Loucy (cell line): ENCODE measurements around the gene ADGRL2.

Experiments
- H2AFZ ChIP-seq: fragments of 200-600 bp; sonication (generic); 2 replicates; pipeline ENCODE4 v1.6.0; 2016; ENCODE audit warnings: antibody characterized with exemption, mild to moderate bottlenecking, low read length, moderate library complexity
- H3F3A ChIP-seq: fragments of 200-600 bp; 2 replicates; pipeline ENCODE4 v1.6.0; 2016; ENCODE audit warnings: antibody characterized with exemption, low read depth, mild to moderate bottlenecking
- H3K27me3 ChIP-seq: fragments of 200-600 bp; sonication (generic); 2 replicates; pipeline ENCODE4 v1.6.1; 2014; ENCODE audit warnings: low read length, mild to moderate bottlenecking; ENCODE audit not compliant: insufficient read depth, poor library complexity, severe bottlenecking
- H3K36me3 ChIP-seq: fragments of 200-600 bp; sonication (generic); 2 replicates; pipeline ENCODE4 v1.6.1; 2016; ENCODE audit warnings: low read length; ENCODE audit not compliant: insufficient read depth
- H3K4me1 ChIP-seq: fragments of 200-600 bp; sonication (generic); 2 replicates; pipeline ENCODE4 v1.5.1; 2014; ENCODE audit warnings: low read length, mild to moderate bottlenecking; ENCODE audit not compliant: insufficient read depth, poor library complexity, severe bottlenecking
- H3K4me2 ChIP-seq: fragments of 200-600 bp; sonication (generic); 2 replicates; pipeline ENCODE4 v1.6.0; 2014; ENCODE audit warnings: antibody characterized with exemption, low read length, low read depth, mild to moderate bottlenecking; ENCODE audit not compliant: poor library complexity, severe bottlenecking
- H3K4me3 ChIP-seq: fragments of 200-600 bp; sonication (generic); 2 replicates; pipeline ENCODE4 v1.5.1; 2014; ENCODE audit warnings: low read length, mild to moderate bottlenecking, mixed read lengths; ENCODE audit not compliant: poor library complexity, severe bottlenecking
- H3K79me2 ChIP-seq: fragments of 200-600 bp; sonication (generic); 2 replicates; pipeline ENCODE4 v1.6.1; 2014; ENCODE audit warnings: low read length; ENCODE audit not compliant: insufficient read depth
- H3K9ac ChIP-seq: fragments of 200-600 bp; sonication (generic); 2 replicates; pipeline ENCODE4 v1.6.0; 2014; ENCODE audit warnings: mild to moderate bottlenecking, low read depth, low read length, moderate library complexity; ENCODE audit not compliant: poor library complexity, severe bottlenecking
- H3K9me2 ChIP-seq: fragments of 200-600 bp; sonication (generic); replicated peaks from 2 replicates; pipeline ENCODE4 v1.6.1; 2016; ENCODE audit warnings: low read depth, low read length, mixed read lengths
- H3K9me3 ChIP-seq: fragments of 200-600 bp; sonication (generic); 2 replicates; pipeline ENCODE4 v1.6.1; 2014; ENCODE audit warnings: mild to moderate bottlenecking, antibody characterized with exemption, low read length, low read depth; ENCODE audit not compliant: insufficient read depth
- H4K20me1 ChIP-seq: fragments of 200-600 bp; sonication (generic); 2 replicates; pipeline ENCODE4 v1.6.0; 2014; ENCODE audit warnings: antibody characterized with exemption, low read length, mild to moderate bottlenecking; ENCODE audit not compliant: insufficient read depth, poor library complexity, severe bottlenecking
- EZH2phosphoT487 ChIP-seq: fragments of 200-600 bp; IDR thresholded peaks from 2 replicates; pipeline ENCODE4 v1.6.1; 2018; ENCODE audit warnings: antibody characterized with exemption, mild to moderate bottlenecking, moderate library complexity, borderline replicate concordance
- TF ChIP-seq, protein P1 (sequence below): fragments of 200-600 bp; sonication (generic); conservative IDR thresholded peaks from 2 replicates; pipeline ENCODE4 v1.5.1; 2014; ENCODE audit warnings: mild to moderate bottlenecking, antibody characterized with exemption, low read length

Gene ADGRL2

DNA sequence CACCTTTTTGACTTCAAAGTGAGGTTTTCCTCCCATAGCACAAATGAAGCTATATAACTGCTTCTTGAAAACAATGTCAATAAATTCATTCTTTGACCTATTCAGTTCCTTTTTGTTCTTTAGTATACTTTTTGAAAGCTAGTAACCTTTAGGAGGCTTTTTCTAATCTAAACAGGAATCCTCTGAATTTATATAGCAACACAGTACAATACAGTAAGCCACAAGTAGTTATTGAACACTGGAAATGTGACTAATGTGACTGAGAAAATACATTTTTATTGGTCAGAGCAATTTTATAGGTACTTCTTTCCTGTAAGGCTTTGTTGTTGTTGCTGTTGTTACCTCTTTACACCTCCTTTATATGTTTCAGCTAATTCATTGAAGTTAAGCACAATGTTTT is 49.8 kb downstream of the ADGRL2 start:
- no peak overlapping the region for H3K4me2 ChIP-seq
- no peak for TF ChIP-seq EZH2phosphoT487
- H3K4me1 ChIP-seq, result no peaks in the 10 kb centered on the region
- no peaks in the 10 kb centered on the region for H3K27me3 ChIP-seq
- H3F3A ChIP-seq, result no peaks in the 10 kb centered on the region
- no peak overlapping the region for H3K9ac ChIP-seq
- H3K9me3 ChIP-seq, result no peaks in the 10 kb centered on the region
- H4K20me1 ChIP-seq, result no peaks in the 10 kb centered on the region
- no peaks in the 10 kb centered on the region for H3K36me3 ChIP-seq
- H2AFZ ChIP-seq, result no peak overlapping the region
- H3K79me2 ChIP-seq, result no peaks in the 10 kb centered on the region
- H3K9me2 ChIP-seq, result no peaks in the 10 kb centered on the region
- no peak overlapping the region for H3K4me3 ChIP-seq

DNA sequence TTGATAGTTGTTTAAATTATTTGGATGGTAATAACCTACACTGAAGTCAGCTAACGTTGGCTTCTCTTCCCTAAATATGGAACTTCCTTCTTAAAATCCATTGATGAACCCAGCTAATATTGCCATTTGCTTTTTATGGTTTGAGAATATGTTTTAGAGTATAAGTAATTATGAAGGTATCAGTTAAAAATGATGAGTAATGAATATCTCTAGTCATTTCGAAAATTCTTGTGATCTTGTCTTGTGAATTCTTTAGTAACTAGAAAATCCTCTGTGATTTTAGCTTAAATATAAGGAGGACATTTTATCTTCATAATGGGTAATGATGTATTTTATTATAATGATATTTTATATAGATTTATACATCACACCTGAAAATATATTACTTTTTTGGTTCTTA is 50.5 kb downstream of the ADGRL2 start:
- no peaks in the 10 kb centered on the region for H3K4me1 ChIP-seq
- H3K9ac ChIP-seq, result no peak overlapping the region
- TF ChIP-seq, protein P1, sequence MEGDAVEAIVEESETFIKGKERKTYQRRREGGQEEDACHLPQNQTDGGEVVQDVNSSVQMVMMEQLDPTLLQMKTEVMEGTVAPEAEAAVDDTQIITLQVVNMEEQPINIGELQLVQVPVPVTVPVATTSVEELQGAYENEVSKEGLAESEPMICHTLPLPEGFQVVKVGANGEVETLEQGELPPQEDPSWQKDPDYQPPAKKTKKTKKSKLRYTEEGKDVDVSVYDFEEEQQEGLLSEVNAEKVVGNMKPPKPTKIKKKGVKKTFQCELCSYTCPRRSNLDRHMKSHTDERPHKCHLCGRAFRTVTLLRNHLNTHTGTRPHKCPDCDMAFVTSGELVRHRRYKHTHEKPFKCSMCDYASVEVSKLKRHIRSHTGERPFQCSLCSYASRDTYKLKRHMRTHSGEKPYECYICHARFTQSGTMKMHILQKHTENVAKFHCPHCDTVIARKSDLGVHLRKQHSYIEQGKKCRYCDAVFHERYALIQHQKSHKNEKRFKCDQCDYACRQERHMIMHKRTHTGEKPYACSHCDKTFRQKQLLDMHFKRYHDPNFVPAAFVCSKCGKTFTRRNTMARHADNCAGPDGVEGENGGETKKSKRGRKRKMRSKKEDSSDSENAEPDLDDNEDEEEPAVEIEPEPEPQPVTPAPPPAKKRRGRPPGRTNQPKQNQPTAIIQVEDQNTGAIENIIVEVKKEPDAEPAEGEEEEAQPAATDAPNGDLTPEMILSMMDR, result no peak
- no peak for TF ChIP-seq EZH2phosphoT487
- no peak overlapping the region for H2AFZ ChIP-seq
- H3K4me3 ChIP-seq, result no peak overlapping the region
- H4K20me1 ChIP-seq, result no peaks in the 10 kb centered on the region
- H3K27me3 ChIP-seq, result no peaks in the 10 kb centered on the region
- H3K9me2 ChIP-seq, result no peaks in the 10 kb centered on the region
- H3K36me3 ChIP-seq, result no peaks in the 10 kb centered on the region
- H3F3A ChIP-seq, result no peaks in the 10 kb centered on the region
- H3K79me2 ChIP-seq, result no peaks in the 10 kb centered on the region
- no peak overlapping the region for H3K4me2 ChIP-seq
- no peaks in the 10 kb centered on the region for H3K9me3 ChIP-seq

DNA sequence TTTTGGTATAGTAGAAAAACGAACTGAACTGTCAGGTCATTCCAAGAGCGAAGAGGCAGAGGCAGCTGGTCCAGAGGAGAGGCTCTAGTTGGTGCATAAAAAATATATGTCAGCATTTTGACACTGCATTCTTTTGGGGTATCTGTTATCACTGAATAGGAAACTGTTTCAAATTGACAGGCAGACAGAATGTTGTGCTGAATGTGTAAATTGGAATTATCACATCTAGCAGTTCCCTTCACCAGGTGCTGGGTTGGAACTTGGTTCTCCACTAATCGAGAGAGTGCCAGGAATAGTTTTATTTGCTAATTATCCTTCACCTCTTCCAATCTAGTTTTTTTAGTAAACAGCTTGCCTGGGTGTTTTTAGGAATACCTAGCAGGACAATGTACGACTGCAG is 52.2 kb downstream of the ADGRL2 start:
- no peaks in the 10 kb centered on the region for H3K27me3 ChIP-seq
- TF ChIP-seq EZH2phosphoT487, result no peak
- TF ChIP-seq, protein P1, result no peak
- H2AFZ ChIP-seq, result no peak overlapping the region
- no peaks in the 10 kb centered on the region for H4K20me1 ChIP-seq
- H3K9me2 ChIP-seq, result no peaks in the 10 kb centered on the region
- H3F3A ChIP-seq, result no peaks in the 10 kb centered on the region
- H3K4me1 ChIP-seq, result no peaks in the 10 kb centered on the region
- H3K9ac ChIP-seq, result no peak overlapping the region
- H3K4me2 ChIP-seq, result no peak overlapping the region
- H3K79me2 ChIP-seq, result no peaks in the 10 kb centered on the region
- no peaks in the 10 kb centered on the region for H3K9me3 ChIP-seq
- no peak overlapping the region for H3K4me3 ChIP-seq
- H3K36me3 ChIP-seq, result no peaks in the 10 kb centered on the region

DNA sequence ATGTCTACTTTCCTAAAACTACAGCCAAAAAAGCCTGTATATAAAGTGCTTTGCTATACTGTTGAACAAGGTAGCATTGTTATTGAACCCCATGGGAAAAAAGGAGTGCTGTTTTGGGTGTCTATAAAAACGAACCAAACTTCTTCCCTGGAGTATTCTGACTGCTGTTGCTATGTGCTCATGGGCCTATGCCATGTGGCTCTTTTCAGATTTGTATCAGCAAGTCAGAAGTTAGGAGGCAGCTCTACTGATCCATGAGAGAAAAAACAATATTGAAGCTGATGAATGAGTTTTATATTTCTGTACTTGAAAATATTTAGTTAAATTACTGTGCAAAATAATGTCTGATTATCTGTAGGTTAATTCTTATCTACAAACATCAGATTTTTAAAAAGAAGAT is 66.5 kb downstream of the ADGRL2 start:
- no peak for TF ChIP-seq EZH2phosphoT487
- TF ChIP-seq, protein P1, result no peak
- H3K4me1 ChIP-seq, result no peaks in the 10 kb centered on the region
- no peaks in the 10 kb centered on the region for H3K9me2 ChIP-seq
- no peak overlapping the region for H3K9ac ChIP-seq
- no peaks in the 10 kb centered on the region for H3K36me3 ChIP-seq
- H2AFZ ChIP-seq, result no peak overlapping the region
- H3K4me2 ChIP-seq, result no peak overlapping the region
- H3F3A ChIP-seq, result no peaks in the 10 kb centered on the region
- H3K9me3 ChIP-seq, result no peaks in the 10 kb centered on the region
- H3K79me2 ChIP-seq, result no peaks in the 10 kb centered on the region
- no peaks in the 10 kb centered on the region for H3K27me3 ChIP-seq
- H4K20me1 ChIP-seq, result no peaks in the 10 kb centered on the region
- no peak overlapping the region for H3K4me3 ChIP-seq
